GM12878 (cell line): ENCODE measurements around the gene ZSCAN5B. TPM values are rescaled to one million over a fixed set of nuclear protein-coding genes. Genes with fewer than 3 reads are reported as not detected.

Experiments
- ATAC-seq: fragments of 200-7000 bp; cut with Tn5 transposase; 3 replicates; pipeline ENCODE4 v1.9.1; 2020; ENCODE audit warnings: mild to moderate bottlenecking, moderate library complexity
- BruUV-seq: library from RNA; stranded (reverse); fragments of 400-500 nt; replicated peaks from 2 replicates; lab custom pipeline; 2021; lab: Mats Ljungman, UMichigan
- CTCF ChIA-PET: fragments of 300-600 bp; sonication (Branson Sonifier 250); formaldehyde crosslinking; extraction: SDS; loops from one replicate; lab custom pipeline; 2021; ENCODE audit warnings: inconsistent platforms; lab: Yijun Ruan, JAX
- POLR2A ChIA-PET: fragments of 350-600 bp; formaldehyde crosslinking; extraction: SDS; loops from one replicate; lab custom pipeline; 2021; ENCODE audit warnings: inconsistent platforms; lab: Charles Lee
- RAD21 ChIA-PET: fragments of 300-600 bp; sonication (Branson Sonifier 250); formaldehyde crosslinking; loops from one replicate; lab custom pipeline; 2023; ENCODE audit warnings: antibody characterized with exemption; ENCODE audit not compliant: unreplicated experiment; lab: Charles Lee
- SMC1A ChIA-PET: fragments of 300-600 bp; sonication (Branson Sonifier 250); formaldehyde crosslinking; loops from one replicate; lab custom pipeline; 2023; ENCODE audit not compliant: unreplicated experiment, uncharacterized antibody; lab: Charles Lee
- DNase-seq: peaks from one replicate; pipeline ENCODE4 v3.0.0-alpha.2; 2011; ENCODE audit warnings: low read depth, low spot score
- FAIRE-seq: peaks from 3 replicates; lab custom pipeline; 2011; peaks lifted over from hg19 to GRCh38; lab: Jason Lieb, UNC
- H2AFZ ChIP-seq: 2 replicates; pipeline ENCODE4 v1.6.0; 2011; ENCODE audit warnings: low read depth, low read length, control low read depth; ENCODE audit not compliant: control insufficient read depth
- H3K27ac ChIP-seq: 2 replicates; pipeline ENCODE4 v1.5.1; 2011; ENCODE audit warnings: control low read depth; ENCODE audit not compliant: control insufficient read depth, insufficient read depth
- H3K27me3 ChIP-seq, 2 experiments: replicated peaks in 1 of 2; 2 replicates each; pipeline versions ENCODE4 v1.6.0 to v1.6.1; 2011; ENCODE audit warnings: low read length in 1 of 2; ENCODE audit not compliant: control insufficient read depth in 2 of 2, insufficient read depth in 2 of 2
- H3K36me3 ChIP-seq, 2 experiments: 2 replicates each; pipeline ENCODE4 v1.5.1; 2011; ENCODE audit warnings: low read length in 1 of 2; ENCODE audit not compliant: control insufficient read depth in 2 of 2, insufficient read depth in 2 of 2
- H3K4me1 ChIP-seq: 2 replicates; pipeline ENCODE4 v1.6.1; 2011; ENCODE audit warnings: mild to moderate bottlenecking, low read length, moderate library complexity, mixed read lengths; ENCODE audit not compliant: control insufficient read depth, insufficient read depth
- H3K4me2 ChIP-seq: 2 replicates; pipeline ENCODE4 v1.6.0; 2011; ENCODE audit warnings: control low read depth; ENCODE audit not compliant: control insufficient read depth, insufficient read depth
- H3K4me3 ChIP-seq: fragments of 200-600 bp; sonication (generic); 2 replicates; pipeline ENCODE4 v1.5.1; 2016
- H3K79me2 ChIP-seq: 2 replicates; pipeline ENCODE4 v1.6.0; 2011; ENCODE audit warnings: low read length; ENCODE audit not compliant: control insufficient read depth, insufficient read depth
- H3K9ac ChIP-seq: 2 replicates; pipeline ENCODE4 v1.8.0; 2011; ENCODE audit warnings: low read length, control low read depth, mixed read lengths; ENCODE audit not compliant: control insufficient read depth, insufficient read depth
- H3K9me3 ChIP-seq: replicated peaks from 3 replicates; pipeline ENCODE4 v1.5.1; 2011; ENCODE audit warnings: mild to moderate bottlenecking, low read length; ENCODE audit not compliant: control insufficient read depth, insufficient read depth
- H4K20me1 ChIP-seq: 2 replicates; pipeline ENCODE4 v1.6.0; 2011; ENCODE audit not compliant: control insufficient read depth, insufficient read depth
- KAT2A ChIP-seq: conservative IDR thresholded peaks from 2 replicates; pipeline ENCODE4 v1.6.1; 2011; ENCODE audit warnings: low read depth, low read length; ENCODE audit not compliant: control insufficient read depth
- MYC ChIP-seq: IDR thresholded peaks from 2 replicates; pipeline ENCODE4 v1.6.1; 2011; ENCODE audit warnings: mild to moderate bottlenecking, low read length, moderate library complexity, inconsistent platforms; ENCODE audit not compliant: insufficient read depth, insufficient replicate concordance, insufficient read length, severe bottlenecking
- NBN ChIP-seq: fragments of 450-650 bp; IDR thresholded peaks from 2 replicates; pipeline ENCODE4 v1.6.1; 2016
- POLR2AphosphoS2 ChIP-seq: IDR thresholded peaks from 2 replicates; pipeline ENCODE4 v1.6.1; 2011; ENCODE audit warnings: low read depth, mild to moderate bottlenecking, low read length, improper control_type of control experiment, moderate library complexity
- SMC3 ChIP-seq: IDR thresholded peaks from 2 replicates; pipeline ENCODE4 v1.6.1; 2011; ENCODE audit warnings: low read length, improper control_type of control experiment, borderline replicate concordance
- ZBTB4 ChIP-seq: fragments of 450-650 bp; formaldehyde crosslinking; IDR thresholded peaks from 2 replicates; pipeline ENCODE4 v1.4.0; 2022; ENCODE audit warnings: mild to moderate bottlenecking, moderate library complexity
- ZNF217 ChIP-seq: fragments of 450-650 bp; IDR thresholded peaks from 2 replicates; pipeline ENCODE4 v1.6.1; 2017; ENCODE audit warnings: antibody characterized with exemption, mild to moderate bottlenecking
- WGBS: methylation state at CpG from one replicate; pipeline ENCODE4 v1.1.6; 2016; ENCODE audit warnings: low lambda C conversion rate; ENCODE audit not compliant: insufficient replicate concordance, insufficient coverage; ENCODE audit errors: missing lambda C conversion rate; 5-methylcytosine and 5-hydroxymethylcytosine counted together
- in situ Hi-C: fragments of 300-500 bp; cut with MboI; formaldehyde crosslinking; loops from 9 replicates; pipeline ENCODE4 v1.14.3; 2018; ENCODE audit warnings: mixed read lengths
- intact Hi-C: fragments of 100-400 bp; cut with micrococcal nuclease; formaldehyde crosslinking; loops from one replicate; pipeline ENCODE4 v1.14.2; 2022; ENCODE audit not compliant: unreplicated experiment
- polyA plus RNA-seq, 11 experiments: library from polyadenylated mRNA; depleted of rRNA in 4 of 11; unstranded in 6 of 11; stranded (reverse) in 5 of 11; fragments of >200 nt; fragmentation: Nextera tagmentation in 4 of 11; fragmentation: Illumina TruSeq in 1 of 11; extraction: Ambion mirVana in 4 of 11; extraction: Trizol in 1 of 11; gene quantifications; 1 replicate in 1 of 11; 2 replicates in 10 of 11; pipeline versions ENCODE4 v1.2.1 to v1.2.3, GENCODE V29; 2011 to 2016; ENCODE audit warnings: inconsistent platforms in 2 of 11, missing spikeins in 2 of 11, low read depth in 1 of 11
- total RNA-seq, 4 experiments: library from RNA; depleted of rRNA in 3 of 4; stranded (reverse); fragments of >200 nt in 3 of 4; fragmentation: Illumina TruSeq in 1 of 4; extraction: Trizol in 1 of 4; gene quantifications; 2 replicates each; pipeline versions ENCODE4 v1.2.1 to v1.2.3, GENCODE V29; 2013 to 2021
- TF ChIP-seq, protein P1 (sequence below): IDR thresholded peaks from 2 replicates; pipeline ENCODE4 v1.6.1; 2012; ENCODE audit warnings: low read depth, low read length, improper control_type of control experiment
- TF ChIP-seq, protein P2 (sequence below): IDR thresholded peaks from 2 replicates; pipeline ENCODE4 v1.6.1; 2011; ENCODE audit warnings: low read depth, mild to moderate bottlenecking, low read length, moderate library complexity, borderline replicate concordance; ENCODE audit errors: extremely low read depth
- TF ChIP-seq, protein P3 (sequence below): fragments of 450-650 bp; IDR thresholded peaks from 2 replicates; pipeline ENCODE4 v1.6.1; 2017; ENCODE audit warnings: mild to moderate bottlenecking, moderate library complexity
- TF ChIP-seq, protein P4 (sequence below): IDR thresholded peaks from 2 replicates; pipeline ENCODE4 v1.6.1; 2011; ENCODE audit warnings: low read depth, low read length, improper control_type of control experiment, borderline replicate concordance

The ZSCAN5B gene
- total and polyA plus RNA-seq, 10 of the 15 experiments (the other 5 are each of a cell fraction or from before 2014, with no cell fraction given), result 0.04 TPM; not detected in 9

DNA sequence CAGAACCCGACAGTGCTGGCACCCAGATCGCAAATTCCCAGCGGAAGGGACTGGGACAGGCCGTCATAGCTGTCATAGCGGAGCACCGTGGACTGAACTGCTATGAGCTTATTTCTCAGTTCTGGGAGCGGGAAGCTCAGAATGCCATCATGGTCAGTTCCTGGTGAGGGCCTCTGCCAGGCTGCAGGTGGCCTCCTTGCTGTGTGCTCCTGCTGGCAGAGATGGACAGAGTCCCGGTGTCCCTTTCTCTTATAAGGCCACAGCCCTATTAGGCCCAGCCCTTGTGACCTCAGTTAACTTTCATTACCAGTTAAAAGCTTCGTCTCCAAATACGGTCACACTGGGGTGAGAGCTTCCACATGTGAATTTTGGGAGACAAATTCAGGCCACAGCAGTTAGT, 51.9 kb downstream of the ZSCAN5B start:
- in situ Hi-C loops (loop anchor here (25.0 kb wide), 1 partner anchor 1667 kb away; the partner anchor contains the start of gene ZNF552), intact Hi-C loops (no loop called here)
- POLR2A ChIA-PET, result no interaction called here
- 93% methylated on average over 10 of the region's 10 CpGs for WGBS
- Histone ChIP-seq H3K4me1 (peaks cover 10% of the 10 kb centered on the region), H4K20me1 (no peaks in the 10 kb centered on the region), H3K27me3 (no peaks in the 10 kb centered on the region), H3K36me3 (peaks cover 2 to 12% of the 10 kb centered on the region in 2 experiments), H3K27ac (no peak overlapping the region), H3K4me2 (no peak overlapping the region), H3K79me2 (peaks cover 19% of the 10 kb centered on the region), H2AFZ (no peak overlapping the region), H3K9me3 (no peaks in the 10 kb centered on the region), H3K9ac (no peak overlapping the region), H3K4me3 (no peak overlapping the region)
- RAD21 ChIA-PET, result no interaction called here
- no TSS peak for BruUV-seq
- CTCF ChIA-PET, result interaction anchor here (0.6 kb wide), 1 partner anchor 82 kb away, joined by 3 read pairs; no protein-coding TSS in a partner anchor
- no peak for DNase-seq
- ATAC-seq, result no peak
- SMC1A ChIA-PET, result no interaction called here
- no peak for FAIRE-seq
- TF ChIP-seq, protein P1, sequence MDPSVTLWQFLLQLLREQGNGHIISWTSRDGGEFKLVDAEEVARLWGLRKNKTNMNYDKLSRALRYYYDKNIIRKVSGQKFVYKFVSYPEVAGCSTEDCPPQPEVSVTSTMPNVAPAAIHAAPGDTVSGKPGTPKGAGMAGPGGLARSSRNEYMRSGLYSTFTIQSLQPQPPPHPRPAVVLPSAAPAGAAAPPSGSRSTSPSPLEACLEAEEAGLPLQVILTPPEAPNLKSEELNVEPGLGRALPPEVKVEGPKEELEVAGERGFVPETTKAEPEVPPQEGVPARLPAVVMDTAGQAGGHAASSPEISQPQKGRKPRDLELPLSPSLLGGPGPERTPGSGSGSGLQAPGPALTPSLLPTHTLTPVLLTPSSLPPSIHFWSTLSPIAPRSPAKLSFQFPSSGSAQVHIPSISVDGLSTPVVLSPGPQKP, result no peak
- TF ChIP-seq MYC, result no peak
- TF ChIP-seq ZBTB4 (CRISPR knock-in tag), result no peak
- TF ChIP-seq POLR2AphosphoS2, result no peak
- TF ChIP-seq, protein P2, sequence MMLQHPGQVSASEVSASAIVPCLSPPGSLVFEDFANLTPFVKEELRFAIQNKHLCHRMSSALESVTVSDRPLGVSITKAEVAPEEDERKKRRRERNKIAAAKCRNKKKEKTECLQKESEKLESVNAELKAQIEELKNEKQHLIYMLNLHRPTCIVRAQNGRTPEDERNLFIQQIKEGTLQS, result no peak
- TF ChIP-seq KAT2A, result no peak
- no peak for TF ChIP-seq SMC3
- no peak for TF ChIP-seq NBN
- TF ChIP-seq, protein P3, sequence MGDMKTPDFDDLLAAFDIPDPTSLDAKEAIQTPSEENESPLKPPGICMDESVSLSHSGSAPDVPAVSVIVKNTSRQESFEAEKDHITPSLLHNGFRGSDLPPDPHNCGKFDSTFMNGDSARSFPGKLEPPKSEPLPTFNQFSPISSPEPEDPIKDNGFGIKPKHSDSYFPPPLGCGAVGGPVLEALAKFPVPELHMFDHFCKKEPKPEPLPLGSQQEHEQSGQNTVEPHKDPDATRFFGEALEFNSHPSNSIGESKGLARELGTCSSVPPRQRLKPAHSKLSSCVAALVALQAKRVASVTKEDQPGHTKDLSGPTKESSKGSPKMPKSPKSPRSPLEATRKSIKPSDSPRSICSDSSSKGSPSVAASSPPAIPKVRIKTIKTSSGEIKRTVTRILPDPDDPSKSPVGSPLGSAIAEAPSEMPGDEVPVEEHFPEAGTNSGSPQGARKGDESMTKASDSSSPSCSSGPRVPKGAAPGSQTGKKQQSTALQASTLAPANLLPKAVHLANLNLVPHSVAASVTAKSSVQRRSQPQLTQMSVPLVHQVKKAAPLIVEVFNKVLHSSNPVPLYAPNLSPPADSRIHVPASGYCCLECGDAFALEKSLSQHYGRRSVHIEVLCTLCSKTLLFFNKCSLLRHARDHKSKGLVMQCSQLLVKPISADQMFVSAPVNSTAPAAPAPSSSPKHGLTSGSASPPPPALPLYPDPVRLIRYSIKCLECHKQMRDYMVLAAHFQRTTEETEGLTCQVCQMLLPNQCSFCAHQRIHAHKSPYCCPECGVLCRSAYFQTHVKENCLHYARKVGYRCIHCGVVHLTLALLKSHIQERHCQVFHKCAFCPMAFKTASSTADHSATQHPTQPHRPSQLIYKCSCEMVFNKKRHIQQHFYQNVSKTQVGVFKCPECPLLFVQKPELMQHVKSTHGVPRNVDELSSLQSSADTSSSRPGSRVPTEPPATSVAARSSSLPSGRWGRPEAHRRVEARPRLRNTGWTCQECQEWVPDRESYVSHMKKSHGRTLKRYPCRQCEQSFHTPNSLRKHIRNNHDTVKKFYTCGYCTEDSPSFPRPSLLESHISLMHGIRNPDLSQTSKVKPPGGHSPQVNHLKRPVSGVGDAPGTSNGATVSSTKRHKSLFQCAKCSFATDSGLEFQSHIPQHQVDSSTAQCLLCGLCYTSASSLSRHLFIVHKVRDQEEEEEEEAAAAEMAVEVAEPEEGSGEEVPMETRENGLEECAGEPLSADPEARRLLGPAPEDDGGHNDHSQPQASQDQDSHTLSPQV, result no peak
- no peak for TF ChIP-seq ZNF217
- TF ChIP-seq, protein P4, sequence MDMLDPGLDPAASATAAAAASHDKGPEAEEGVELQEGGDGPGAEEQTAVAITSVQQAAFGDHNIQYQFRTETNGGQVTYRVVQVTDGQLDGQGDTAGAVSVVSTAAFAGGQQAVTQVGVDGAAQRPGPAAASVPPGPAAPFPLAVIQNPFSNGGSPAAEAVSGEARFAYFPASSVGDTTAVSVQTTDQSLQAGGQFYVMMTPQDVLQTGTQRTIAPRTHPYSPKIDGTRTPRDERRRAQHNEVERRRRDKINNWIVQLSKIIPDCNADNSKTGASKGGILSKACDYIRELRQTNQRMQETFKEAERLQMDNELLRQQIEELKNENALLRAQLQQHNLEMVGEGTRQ, result no peak
